Fibroblast of villous mesenchyme (primary cell): Measurements from ENCODE around the gene C1orf105. TPM values are rescaled to one million over a fixed set of nuclear protein-coding genes. Genes with fewer than 3 reads are reported as not detected.
A peak's percentile ranks its signal among the peaks of the same experiment; 100 is the strongest.

Experiments used
- DNase-seq: peaks from one replicate; pipeline ENCODE4 v3.0.0-alpha.2; 2010; ENCODE audit warnings: low read depth
- H3K4me3 ChIP-seq: 2 replicates; pipeline ENCODE4 v1.5.1; 2011; ENCODE audit warnings: low read depth, mild to moderate bottlenecking, low read length
- CTCF ChIP-seq: IDR thresholded peaks from 2 replicates; pipeline ENCODE4 v1.5.1; 2012; ENCODE audit warnings: low read depth, mild to moderate bottlenecking, low read length; ENCODE audit not compliant: insufficient read depth
- total RNA-seq: library from RNA; depleted of rRNA; stranded (reverse); fragments of >200 nt; gene quantifications from 2 replicates; pipeline ENCODE4 v1.2.3, GENCODE V29; 2012

Gene C1orf105
- total RNA-seq, 1 donor = not detected

- DNase-seq = no peak
- TF ChIP-seq CTCF = no peak
- H3K4me3 ChIP-seq = no peak overlapping the region
Measured at GRCh38 chr1:172417557-172417956, 2.9 kb upstream of the C1orf105 start.

GRCh38 chr1:172421974-172422604, 1.6 kb downstream of the C1orf105 start:
- H3K4me3 ChIP-seq = no peak overlapping the region
- DNase-seq = no peak
- no peak for TF ChIP-seq CTCF

- DNase-seq = no peak
- TF ChIP-seq CTCF = no peak
- H3K4me3 ChIP-seq = no peak overlapping the region
Measured at GRCh38 chr1:172423336-172423735, 2.9 kb downstream of the C1orf105 start.

- no peak for DNase-seq
- no peak overlapping the region for H3K4me3 ChIP-seq
- TF ChIP-seq CTCF = no peak
Measured at GRCh38 chr1:172425339-172425738, 4.9 kb downstream of the C1orf105 start.

GRCh38 chr1:172427191-172427590, 6.7 kb downstream of the C1orf105 start:
- DNase-seq = no peak
- H3K4me3 ChIP-seq = no peak overlapping the region
- TF ChIP-seq CTCF = no peak

GRCh38 chr1:172429331-172430127, 9.0 kb downstream of the C1orf105 start:
- TF ChIP-seq CTCF = peak; percentile 70
- H3K4me3 ChIP-seq = no peak overlapping the region
- peak; percentile 76 for DNase-seq

GRCh38 chr1:172430128-172430454, 9.6 kb downstream of the C1orf105 start:
- no peak for TF ChIP-seq CTCF
- DNase-seq = no peak

More at GRCh38 chr1:172430128-172430454, 9.6 kb downstream of the C1orf105 start:
- no peak overlapping the region for H3K4me3 ChIP-seq
